Dermis microvascular lymphatic vessel endothelial cell (primary cell): Measurements from ENCODE around the gene LIG3. TPM values are rescaled to one million over a fixed set of nuclear protein-coding genes. Genes with fewer than 3 reads are reported as not detected.
A peak's percentile ranks its signal among the peaks of the same experiment; 100 is the strongest.
"Not testable (repeated sequence)": the region's sequence is repeated elsewhere in the genome, so short reads cannot be mapped to it uniquely, and the experiment has no call there.

Source experiments
- DNase-seq, 2 donors: peaks; one replicate each; pipeline versions ENCODE4 v3.0.0 to v3.0.0-alpha.2; 2010; ENCODE audit warnings: low read depth in 2 of 2
- total RNA-seq: library from RNA; depleted of rRNA; stranded (reverse); fragments of >200 nt; gene quantifications from 2 replicates; pipeline ENCODE4 v1.2.1, GENCODE V29; 2014

LIG3 gene
- total RNA-seq, 1 donor from 2014 or later = 14.4 TPM

DNA sequence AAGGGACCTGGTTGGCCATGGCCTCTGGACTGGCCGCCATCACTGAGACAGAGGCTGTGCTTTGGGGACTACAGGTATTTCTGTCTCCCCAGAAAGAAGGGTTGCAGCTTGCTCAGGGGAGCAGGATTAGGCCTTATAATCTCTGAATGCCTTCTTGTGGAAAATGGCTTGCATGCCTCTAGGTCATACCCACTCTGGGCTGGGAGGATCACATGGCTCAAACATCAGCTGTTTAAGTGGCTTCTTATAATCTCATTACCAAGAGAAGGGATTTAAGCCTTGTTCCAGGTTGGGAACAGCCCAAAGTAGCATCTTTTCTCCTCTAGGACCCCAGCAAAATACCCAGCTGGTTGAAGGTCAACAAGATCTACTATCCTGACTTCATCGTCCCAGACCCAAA lies 19.1 kb downstream of the LIG3 start:
- DNase-seq = no peak

DNA sequence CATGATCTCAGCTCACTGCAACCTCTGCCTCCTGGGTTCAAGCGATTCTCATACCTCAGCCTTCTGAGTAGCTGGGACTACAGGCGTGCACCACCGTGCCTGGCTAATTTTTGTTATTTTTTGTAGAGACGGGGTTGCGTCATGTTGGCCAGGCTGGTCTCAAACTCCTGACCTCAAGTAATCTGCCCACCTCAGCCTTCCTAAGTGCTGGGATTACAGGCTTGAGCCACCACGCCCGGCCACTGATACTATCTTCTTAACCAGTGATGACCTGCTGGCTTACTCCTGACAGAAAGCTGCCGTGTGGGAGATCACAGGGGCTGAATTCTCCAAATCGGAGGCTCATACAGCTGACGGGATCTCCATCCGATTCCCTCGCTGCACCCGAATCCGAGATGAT lies 20.7 kb downstream of the LIG3 start:
- not testable (repeated sequence) for DNase-seq

DNA sequence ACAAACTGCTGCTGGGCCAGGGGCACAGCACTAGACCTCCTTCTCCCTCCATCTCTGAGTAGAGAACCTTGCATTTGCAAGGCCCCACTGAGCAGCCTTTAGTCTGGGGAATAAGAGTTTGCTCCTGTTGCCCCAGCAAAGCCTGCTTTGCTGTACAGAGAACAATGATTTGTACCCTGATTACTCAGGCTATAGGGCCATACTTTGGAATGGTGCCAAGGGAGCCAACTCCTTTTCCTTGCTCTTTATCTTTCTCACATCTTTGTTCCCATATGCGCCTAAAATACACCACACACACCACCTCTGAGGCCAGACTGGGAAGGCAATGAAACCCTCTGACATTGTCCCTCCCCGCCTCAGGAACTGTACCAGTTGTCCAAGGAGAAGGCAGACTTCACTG lies 21.2 kb downstream of the LIG3 start:
- peak in 1 of 2 donors; percentile 36 for DNase-seq

DNA sequence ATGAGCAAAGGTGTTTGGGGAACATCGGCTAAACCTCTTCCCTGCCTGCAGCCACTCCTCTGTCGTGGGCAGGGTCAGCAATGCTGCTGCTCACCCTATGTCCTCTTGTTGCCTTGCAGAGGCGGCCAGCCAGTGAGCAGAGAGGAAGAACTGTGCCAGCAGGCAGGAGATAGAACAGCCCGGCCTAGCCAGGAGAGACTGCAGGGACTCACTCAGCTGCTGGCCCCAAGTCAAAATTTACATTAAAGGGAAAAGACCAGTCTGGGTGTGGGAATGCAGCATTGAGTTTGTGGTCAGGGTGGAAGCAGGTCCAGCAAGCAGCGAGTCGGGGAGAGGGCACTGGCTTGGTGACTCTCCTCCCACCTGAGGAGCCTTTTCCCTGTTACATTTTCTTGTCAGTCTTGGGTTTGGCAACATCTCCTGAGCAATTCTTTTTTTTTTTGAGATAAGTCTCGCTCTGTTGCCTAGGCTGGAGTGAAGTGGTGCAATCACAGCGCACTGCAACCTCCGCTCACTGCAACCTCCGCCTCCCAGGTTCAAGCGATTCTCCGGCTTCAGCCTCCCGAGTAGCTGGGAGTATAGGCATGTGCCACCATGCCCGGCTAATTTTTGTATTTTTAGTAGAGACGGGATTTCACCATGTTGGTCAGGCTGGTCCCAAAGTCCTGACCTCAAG lies 22.7 kb downstream of the LIG3 start:
- DNase-seq = no peak

DNA sequence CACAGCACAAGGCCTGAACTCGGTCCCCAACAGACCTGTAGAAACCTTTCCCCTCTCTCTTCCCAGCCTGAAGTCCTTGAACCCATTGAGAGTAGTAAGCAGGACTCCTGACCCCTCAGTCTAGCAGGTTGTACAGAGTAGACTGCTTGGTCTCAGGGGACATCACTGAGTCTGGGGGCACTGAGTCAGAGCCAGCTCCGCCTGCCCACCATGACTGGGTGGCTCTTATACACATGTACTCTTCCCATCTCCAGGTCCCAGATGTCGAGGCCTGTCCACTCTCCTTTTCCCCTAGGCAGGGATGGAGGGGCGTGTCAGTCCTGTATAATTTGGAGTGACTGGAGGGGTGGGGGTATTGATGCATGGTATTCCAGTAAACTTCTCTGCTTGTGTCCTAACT lies 23.5 kb downstream of the LIG3 start:
- DNase-seq = no peak

DNA sequence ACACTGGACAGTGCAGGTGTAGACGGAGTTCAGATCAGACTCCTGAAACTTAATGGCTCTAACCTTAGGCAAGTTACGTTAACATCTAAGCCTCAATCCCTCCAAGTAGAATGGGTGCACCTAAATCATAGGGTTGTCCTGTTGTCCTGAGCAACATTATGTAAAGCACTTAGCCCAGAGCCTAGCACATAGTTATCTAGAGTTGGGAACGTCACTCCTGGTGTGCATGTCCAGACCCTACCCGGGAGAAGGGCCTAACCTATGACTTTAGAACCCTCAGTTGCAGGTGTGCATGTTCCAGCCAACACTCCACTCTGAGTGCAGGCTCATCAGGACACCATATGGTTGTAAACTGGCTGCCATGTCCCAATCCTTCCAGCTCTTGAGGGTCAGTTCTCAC lies 26.0 kb downstream of the LIG3 start:
- no peak for DNase-seq

DNA sequence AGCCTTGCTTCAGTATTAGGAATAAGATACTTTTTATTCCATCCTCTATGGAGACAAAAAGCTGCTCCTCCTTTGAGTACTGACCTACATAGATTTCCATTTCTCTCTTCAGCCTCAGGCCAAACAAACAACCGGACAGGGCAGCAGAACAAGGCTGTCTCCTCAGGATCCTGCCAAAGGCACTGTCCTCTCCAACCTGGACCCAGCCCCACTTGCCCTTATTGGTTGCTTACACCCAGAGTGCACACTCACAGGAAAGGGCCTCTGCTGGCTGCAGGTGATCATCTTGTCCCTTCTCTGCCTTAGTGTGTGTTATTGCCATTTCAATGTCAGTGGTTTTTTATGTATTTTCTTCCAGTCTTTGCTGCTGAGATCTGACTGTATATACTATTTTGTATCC lies 26.6 kb downstream of the LIG3 start:
- DNase-seq = no peak

DNA sequence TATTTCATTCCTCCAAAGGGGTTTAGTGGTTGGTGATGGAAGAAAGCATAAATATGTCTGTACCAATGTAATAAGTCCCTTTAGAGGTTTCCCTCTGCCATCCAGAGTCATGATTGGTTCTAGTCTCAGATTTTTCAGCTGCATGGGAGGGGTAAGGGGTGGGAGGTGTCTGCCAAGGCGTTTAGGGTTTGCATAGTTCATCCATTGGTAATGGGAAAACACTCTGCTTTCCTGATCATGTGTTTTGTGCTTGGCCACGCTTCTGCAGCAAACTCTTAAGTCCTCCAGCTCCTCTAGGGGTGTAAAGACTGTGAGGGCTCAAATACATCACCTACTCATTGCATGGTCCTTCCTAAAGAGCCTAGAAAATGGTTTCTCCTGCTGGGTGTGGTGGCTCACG lies 29.8 kb downstream of the LIG3 start:
- DNase-seq = no peak

DNA sequence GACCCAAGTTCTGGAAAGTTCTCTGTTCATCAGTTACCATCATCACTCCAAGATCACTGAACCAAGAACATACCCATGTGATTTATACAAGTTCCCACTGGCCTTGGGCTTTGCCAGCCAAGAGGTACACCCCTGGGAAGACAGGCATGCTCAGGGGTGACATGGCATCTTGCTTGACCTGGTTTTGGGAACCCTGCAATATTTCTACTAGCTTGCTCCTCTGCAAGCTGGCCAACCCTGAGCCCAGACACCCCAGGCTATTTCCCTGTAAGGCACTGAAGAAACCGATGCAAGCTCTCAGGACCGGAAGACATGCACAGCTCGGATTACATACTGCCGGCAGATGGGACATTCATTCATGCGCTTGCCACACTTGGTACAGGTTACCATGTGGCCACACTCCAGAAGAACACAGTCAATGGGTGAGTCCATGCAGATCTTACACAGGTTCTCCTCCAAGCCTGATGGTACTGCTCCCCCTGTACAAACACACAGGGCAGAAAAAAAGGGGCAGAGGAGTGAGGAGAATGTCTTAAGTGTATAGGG lies 31.4 kb downstream of the LIG3 start:
- no peak for DNase-seq

DNA sequence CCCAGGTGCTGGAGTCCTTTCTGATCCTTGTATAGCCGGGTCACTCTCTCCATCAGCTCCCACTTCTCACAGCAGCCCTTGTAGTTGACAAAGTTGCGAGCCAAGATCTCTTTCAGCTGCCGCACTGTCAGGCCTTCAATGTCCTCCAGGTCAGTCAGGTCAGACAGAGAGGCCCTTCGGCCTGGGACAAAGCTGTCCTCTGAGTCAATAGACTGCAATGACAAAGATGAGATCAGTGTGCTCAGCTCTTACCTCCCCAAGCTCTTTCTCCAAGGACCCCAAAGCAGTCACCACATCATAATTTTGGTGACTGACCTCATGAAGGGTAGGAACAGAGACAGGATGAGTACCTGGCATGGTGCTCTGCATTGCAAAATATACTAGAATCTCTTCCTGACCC lies 36.1 kb downstream of the LIG3 start:
- no peak for DNase-seq

DNA sequence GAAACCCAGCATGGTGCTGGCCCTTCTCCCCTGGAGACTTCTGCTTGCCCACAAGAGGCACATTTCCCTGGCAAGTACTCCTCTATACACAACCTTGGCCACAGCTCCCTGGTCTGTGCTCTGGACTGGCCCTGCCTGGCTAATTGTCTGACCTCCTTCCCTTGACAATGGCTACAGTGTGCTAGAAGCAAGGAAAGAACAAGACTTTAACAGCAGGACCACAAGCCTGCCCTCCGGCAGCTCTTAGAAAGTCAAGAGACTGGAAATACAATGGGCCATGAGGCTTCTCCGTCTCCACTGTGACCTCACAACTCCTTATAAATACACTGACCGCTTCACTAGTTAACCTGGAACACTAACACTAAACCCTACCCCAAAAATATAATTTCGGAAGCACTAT lies 36.7 kb downstream of the LIG3 start:
- no peak for DNase-seq

DNA sequence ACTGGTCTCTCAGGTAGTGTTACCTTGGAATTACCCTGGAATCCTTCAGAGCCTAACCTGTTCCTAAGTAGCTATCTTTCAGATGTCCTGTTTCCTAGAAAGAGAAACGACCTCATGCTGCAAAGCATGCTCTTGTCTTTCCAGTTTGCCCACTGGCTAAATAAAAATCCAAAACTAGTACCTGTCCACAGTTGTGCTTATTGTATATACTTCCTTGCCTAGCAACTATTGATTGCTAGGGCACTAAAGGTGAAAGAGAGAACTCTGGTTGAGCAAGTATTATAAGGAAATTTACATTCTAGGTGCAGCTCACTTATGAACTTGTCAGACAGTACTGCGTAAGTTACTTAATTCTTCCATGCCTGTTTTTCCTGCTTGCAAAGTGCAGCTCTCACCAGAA lies 38.5 kb downstream of the LIG3 start:
- DNase-seq = no peak

DNA sequence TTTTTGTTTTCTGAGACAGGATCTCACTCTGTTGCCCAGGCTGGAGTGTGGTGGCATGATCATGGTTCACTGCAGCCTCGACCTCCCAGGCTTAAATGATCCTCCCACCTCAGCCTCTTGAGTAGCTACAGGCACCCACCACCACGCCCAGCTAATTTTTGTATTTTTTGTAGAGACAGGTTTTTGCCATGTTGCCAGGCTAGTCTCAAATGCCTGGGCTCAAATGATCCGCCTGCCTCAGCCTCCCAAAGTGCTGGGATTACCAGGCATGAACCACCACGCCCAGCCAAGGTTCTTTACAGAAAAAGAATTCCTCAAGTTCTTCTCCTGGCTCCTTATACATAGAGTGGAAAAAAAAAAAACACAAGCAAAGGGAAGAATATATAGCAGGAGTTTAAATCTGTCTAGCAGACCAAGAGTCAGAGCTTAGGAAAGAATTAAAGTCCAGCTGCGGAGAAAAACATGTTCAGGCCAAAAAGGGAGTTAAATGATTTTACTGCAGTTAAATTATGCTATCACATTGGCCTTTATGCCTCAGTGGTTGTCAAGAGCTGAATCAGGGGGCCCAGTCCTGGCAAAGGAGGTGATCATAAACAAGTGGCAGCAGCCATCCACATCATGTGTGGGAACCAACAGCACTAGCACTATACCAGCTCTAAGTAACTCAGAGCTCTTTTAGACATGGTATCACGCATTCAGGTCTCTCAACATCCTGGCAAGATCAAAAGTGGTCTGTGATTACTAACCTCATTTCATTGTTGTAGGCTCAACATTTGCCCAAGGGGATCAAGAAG lies 39.3 kb downstream of the LIG3 start:
- no peak for DNase-seq

DNA sequence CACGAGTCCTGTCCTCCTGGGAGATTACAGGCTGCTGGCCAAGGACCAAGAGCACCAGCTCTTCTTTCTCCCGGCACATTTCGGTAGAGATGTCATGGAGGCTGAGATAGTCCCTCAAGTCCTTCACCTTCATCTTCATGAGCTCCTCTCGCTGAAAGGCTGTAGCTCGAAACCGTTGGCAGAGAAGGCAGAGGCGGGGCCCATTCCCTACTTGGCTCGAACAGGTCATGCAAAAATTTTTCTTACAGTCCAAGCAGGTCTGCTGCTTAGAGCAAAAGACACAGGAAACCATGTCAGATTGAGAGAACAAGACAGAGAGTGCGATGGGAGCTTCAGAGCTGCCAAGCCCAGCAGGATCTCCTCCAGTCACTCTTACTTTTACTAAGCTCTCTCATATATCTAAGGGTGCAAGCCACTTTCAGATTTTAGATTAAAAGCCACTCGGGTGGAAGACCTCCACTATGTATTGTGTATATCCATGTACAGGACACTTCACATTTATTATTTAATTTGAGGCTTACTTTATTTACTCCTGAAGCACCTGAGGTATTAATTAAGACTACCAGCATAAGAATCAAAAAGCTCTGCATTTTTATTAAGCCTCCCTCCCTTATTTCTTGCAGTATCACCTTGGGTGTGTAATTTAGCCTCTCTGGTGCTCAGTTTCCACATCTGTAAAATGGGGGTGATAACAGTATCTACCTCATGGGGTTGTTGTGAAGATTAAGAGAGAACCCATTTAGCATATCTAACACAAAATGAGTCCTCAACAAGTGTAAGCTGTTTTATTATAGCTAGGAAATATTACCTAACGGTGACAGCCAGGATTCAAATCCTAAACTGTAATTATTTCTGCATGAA lies 41.4 kb downstream of the LIG3 start:
- no peak for DNase-seq

DNA sequence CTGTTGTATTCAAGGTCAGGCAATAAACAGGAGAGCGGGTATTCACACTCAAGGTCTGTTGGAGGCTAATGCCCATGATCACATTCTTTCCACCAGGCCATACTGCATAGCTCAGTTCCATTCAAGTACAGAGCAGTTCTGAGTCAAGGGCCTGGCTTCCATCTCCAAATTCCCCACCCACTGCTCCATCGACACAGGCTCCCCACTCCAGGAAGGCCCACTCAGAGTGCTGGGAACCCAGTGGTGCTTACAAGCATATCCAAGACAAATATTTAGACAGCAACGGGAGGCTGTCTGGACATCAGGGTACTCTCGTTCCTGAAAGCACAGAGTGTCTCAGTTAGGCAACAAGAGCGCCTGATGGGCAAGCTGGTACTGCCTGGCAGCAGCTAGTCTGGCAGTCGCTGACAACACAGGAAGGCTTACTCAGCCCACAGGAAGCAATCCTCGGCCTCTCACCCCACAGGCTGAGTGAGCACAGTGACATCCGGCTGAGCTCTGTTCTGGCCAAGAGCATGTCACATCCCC lies 42.3 kb downstream of the LIG3 start:
- DNase-seq = peak; percentile 92 to 97

DNA sequence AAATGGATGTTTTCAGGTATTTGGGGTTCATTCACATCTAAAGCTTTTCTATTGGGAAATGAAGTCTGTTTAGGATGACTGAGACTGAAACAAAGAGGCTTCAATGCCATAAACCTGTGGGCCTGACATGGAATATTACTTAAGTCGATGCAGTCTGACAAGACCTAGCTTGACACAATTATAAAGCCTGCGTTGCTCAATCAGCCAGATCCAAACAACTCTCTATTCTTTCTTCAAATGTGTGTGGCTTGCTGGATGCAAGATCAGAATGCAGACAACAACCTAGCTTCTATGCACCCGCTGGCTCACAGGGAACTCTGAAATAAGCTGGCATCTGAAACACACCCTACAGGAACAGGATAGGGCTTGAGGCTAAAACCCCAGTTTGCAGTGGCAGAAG lies 43.2 kb downstream of the LIG3 start:
- no peak for DNase-seq

DNA sequence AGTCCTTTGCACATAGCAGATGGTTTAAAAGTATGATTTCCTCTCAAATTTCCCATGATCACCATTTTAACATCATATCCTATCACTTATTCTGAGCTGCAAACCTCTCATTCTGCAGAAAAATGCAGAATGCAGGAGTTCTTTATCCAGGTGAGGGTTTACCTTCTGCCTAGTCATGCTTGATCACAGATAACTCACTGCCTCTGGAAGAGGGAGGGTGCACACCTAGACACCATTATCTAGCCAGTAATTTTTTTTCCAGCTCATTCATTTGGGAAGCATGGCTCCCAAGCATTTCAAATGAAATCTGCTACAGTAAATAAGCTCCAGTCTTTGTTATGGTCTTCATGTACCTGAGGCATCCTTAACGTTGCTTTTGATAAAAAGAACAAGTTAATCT lies 45.2 kb downstream of the LIG3 start:
- DNase-seq = no peak

DNA sequence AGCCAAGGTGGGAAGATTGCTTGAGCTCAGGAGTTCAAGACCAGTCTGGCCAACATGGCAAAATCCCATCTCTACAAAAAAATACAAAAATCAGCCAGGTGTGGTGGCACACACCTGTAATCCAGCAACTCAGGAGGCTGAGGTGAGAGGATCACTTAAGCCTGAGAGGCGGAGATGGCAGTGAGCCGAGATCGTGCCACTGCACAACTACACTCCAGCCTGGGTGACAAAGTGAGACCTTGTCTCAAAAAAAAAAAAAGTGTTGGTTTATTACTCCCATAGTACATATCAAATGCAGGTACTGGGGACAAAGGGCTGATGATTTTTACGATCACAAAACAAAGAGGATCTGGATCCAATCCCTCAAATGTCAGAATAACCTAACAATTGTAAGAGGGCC lies 47.8 kb downstream of the LIG3 start:
- DNase-seq = not testable (repeated sequence)

DNA sequence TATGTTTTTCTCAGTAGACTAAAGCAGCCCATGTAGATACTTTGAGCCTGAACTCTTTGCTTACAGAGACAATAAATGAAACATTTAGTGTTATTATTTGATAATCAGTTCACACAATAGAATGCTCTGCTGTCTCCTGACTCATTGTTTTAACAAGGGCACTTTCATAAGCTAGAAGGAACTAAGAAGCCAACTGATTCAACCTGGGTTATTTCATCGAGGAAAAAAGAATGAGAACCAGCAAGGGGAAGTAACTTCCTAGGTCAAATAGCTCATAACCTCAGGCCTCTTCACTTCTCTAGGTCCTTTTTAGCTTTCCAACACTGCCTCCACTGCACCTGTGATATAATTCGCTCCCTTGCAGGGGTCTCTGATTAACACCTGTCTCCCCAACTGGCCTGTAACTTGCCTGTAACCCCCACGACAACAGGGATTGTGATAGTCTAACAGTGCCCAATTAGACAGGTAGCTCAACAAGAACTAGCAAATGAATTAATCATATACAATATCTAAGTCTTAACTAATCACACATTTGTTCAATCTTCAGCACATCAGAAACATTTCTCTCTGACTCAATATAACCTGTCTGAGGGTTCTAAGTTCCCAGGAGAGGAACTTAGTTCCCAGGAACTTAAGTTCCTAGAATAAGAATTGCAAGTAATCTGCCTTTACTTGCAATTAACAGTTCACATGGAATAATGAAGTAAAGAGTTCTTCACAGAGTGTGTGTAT lies 48.4 kb downstream of the LIG3 start:
- peak in 1 of 2 donors; percentile 73 for DNase-seq

DNA sequence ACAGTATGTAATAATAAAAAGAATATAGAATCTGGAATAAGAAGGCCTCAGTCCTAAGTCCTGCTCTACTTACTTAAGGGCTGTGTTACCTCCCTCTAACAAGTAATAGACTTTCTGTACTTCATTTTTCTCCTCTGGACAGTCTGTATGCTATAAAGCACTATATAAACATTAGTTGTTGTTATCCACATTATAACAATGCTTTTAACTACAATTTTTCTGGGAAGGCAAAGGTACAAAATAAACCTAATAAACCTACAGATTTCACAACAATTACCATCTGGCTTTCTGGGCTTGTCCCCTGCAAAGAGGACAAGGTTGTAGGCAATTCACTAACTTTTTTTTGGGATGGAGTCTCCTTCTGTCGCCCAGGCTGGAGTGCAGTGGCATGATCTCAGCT lies 50.5 kb downstream of the LIG3 start:
- DNase-seq = no peak

DNA sequence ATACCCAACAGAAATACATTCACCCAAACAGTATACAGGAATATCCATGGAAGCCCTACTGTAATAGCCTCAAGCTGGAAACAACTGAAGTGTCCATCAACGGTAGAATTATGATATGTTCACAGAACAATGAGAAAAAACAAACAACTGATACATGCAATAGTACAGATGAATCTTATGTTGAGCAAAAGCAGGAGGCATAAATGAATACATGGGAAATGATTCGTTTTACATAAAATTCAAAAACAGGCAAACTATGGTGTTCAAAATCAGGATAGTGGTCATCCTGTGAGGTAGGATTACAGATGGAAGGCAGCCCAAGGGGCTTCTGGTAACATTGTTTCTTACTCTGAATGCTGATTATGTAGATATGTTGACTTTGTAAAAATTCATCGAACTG lies 58.1 kb downstream of the LIG3 start:
- no peak for DNase-seq
